K562 (cell line): ENCODE measurements around the gene TSTD1. TPM values are rescaled to one million over a fixed set of nuclear protein-coding genes. Genes with fewer than 3 reads are reported as not detected.

ENCODE experiments used
- ARNT ChIP-seq, 2 experiments: fragments of 450-650 bp; IDR thresholded peaks; 2 replicates each; pipeline ENCODE4 v1.6.1; 2016; ENCODE audit warnings: mild to moderate bottlenecking in 1 of 2
- CEBPB ChIP-seq: fragments of 450-650 bp; IDR thresholded peaks from 2 replicates; pipeline ENCODE4 v1.6.1; 2016; ENCODE audit warnings: missing genetic modification characterization, missing compliant biosample characterization
- CHD1 ChIP-seq: fragments of 200-600 bp; sonication (generic); IDR thresholded peaks from one replicate; pipeline ENCODE4 v1.6.1; 2012; ENCODE audit warnings: mild to moderate bottlenecking, moderate library complexity, low read length, inconsistent platforms
- DLX4 ChIP-seq: fragments of 250-450 bp; sonication (Bioruptor Pico); IDR thresholded peaks from 2 replicates; pipeline ENCODE4 v1.6.1; 2021; ENCODE audit warnings: mild to moderate bottlenecking
- E2F4 ChIP-seq: sonication (generic); formaldehyde crosslinking; IDR thresholded peaks from 2 replicates; pipeline ENCODE4 v1.8.0; 2022; ENCODE audit warnings: mild to moderate bottlenecking, low read depth, missing genetic modification reagents
- EHMT2 ChIP-seq: fragments of 450-650 bp; IDR thresholded peaks from 2 replicates; pipeline ENCODE4 v1.6.1; 2018; ENCODE audit warnings: antibody characterized with exemption
- HNRNPK ChIP-seq: fragments of 200-400 bp; formaldehyde crosslinking; IDR thresholded peaks from one replicate; pipeline ENCODE4 v1.6.1; 2018; ENCODE audit warnings: mild to moderate bottlenecking, low read depth, low read length; ENCODE audit not compliant: poor library complexity, severe bottlenecking
- MTF1 ChIP-seq: fragments of 250-450 bp; sonication (Bioruptor Pico); IDR thresholded peaks from 2 replicates; pipeline ENCODE4 v1.9.0; 2021; ENCODE audit warnings: moderate library complexity, mild to moderate bottlenecking, inconsistent platforms, borderline replicate concordance
- PKNOX1 ChIP-seq: fragments of 450-650 bp; IDR thresholded peaks from 2 replicates; pipeline ENCODE4 v1.6.1; 2016
- POLR3G ChIP-seq: IDR thresholded peaks from 2 replicates; pipeline ENCODE4 v1.6.1; 2011; ENCODE audit not compliant: insufficient read length, insufficient replicate concordance; ENCODE audit errors: extremely low read depth
- TCF7L2 ChIP-seq: fragments of 150-350 bp; IDR thresholded peaks from 2 replicates; pipeline ENCODE4 v1.6.1; 2016; ENCODE audit warnings: low read depth, mild to moderate bottlenecking, low read length, moderate library complexity
- polyA plus RNA-seq, 8 experiments: library from polyadenylated mRNA; depleted of rRNA in 4 of 8; stranded (reverse) in 5 of 8; unstranded in 3 of 8; fragments of >200 nt; fragmentation: Nextera tagmentation in 2 of 8; fragmentation: Illumina TruSeq in 1 of 8; extraction: Ambion mirVana in 2 of 8; extraction: Trizol in 1 of 8; gene quantifications; 2 replicates each; pipeline versions ENCODE4 v1.2.1 to v1.2.3, GENCODE V29; 2011 to 2014; ENCODE audit warnings: inconsistent platforms in 1 of 8, missing spikeins in 1 of 8
- total RNA-seq, 7 experiments: library from RNA; depleted of rRNA in 6 of 7; stranded (reverse); fragments of >200 nt in 6 of 7; fragmentation: Illumina TruSeq in 2 of 7; extraction: Trizol in 2 of 7; gene quantifications; 2 replicates each; pipeline versions ENCODE4 v1.2.1 to v1.2.3, GENCODE V29; 2011 to 2021; ENCODE audit warnings: low replicate concordance in 1 of 7
- TF ChIP-seq, protein P1 (sequence below): fragments of 450-650 bp; IDR thresholded peaks from 2 replicates; pipeline ENCODE4 v1.6.1; 2016; ENCODE audit warnings: low read depth
- TF ChIP-seq, protein P2 (sequence below): fragments of 250-450 bp; sonication (Bioruptor Pico); IDR thresholded peaks from 2 replicates; pipeline ENCODE4 v1.4.0; 2020

Gene TSTD1
- total and polyA plus RNA-seq, 9 of the 15 experiments (the other 6 are each of a cell fraction or from before 2014, with no cell fraction given) = 0.23 to 0.53 TPM; not detected in 7

- TF ChIP-seq, protein P1, sequence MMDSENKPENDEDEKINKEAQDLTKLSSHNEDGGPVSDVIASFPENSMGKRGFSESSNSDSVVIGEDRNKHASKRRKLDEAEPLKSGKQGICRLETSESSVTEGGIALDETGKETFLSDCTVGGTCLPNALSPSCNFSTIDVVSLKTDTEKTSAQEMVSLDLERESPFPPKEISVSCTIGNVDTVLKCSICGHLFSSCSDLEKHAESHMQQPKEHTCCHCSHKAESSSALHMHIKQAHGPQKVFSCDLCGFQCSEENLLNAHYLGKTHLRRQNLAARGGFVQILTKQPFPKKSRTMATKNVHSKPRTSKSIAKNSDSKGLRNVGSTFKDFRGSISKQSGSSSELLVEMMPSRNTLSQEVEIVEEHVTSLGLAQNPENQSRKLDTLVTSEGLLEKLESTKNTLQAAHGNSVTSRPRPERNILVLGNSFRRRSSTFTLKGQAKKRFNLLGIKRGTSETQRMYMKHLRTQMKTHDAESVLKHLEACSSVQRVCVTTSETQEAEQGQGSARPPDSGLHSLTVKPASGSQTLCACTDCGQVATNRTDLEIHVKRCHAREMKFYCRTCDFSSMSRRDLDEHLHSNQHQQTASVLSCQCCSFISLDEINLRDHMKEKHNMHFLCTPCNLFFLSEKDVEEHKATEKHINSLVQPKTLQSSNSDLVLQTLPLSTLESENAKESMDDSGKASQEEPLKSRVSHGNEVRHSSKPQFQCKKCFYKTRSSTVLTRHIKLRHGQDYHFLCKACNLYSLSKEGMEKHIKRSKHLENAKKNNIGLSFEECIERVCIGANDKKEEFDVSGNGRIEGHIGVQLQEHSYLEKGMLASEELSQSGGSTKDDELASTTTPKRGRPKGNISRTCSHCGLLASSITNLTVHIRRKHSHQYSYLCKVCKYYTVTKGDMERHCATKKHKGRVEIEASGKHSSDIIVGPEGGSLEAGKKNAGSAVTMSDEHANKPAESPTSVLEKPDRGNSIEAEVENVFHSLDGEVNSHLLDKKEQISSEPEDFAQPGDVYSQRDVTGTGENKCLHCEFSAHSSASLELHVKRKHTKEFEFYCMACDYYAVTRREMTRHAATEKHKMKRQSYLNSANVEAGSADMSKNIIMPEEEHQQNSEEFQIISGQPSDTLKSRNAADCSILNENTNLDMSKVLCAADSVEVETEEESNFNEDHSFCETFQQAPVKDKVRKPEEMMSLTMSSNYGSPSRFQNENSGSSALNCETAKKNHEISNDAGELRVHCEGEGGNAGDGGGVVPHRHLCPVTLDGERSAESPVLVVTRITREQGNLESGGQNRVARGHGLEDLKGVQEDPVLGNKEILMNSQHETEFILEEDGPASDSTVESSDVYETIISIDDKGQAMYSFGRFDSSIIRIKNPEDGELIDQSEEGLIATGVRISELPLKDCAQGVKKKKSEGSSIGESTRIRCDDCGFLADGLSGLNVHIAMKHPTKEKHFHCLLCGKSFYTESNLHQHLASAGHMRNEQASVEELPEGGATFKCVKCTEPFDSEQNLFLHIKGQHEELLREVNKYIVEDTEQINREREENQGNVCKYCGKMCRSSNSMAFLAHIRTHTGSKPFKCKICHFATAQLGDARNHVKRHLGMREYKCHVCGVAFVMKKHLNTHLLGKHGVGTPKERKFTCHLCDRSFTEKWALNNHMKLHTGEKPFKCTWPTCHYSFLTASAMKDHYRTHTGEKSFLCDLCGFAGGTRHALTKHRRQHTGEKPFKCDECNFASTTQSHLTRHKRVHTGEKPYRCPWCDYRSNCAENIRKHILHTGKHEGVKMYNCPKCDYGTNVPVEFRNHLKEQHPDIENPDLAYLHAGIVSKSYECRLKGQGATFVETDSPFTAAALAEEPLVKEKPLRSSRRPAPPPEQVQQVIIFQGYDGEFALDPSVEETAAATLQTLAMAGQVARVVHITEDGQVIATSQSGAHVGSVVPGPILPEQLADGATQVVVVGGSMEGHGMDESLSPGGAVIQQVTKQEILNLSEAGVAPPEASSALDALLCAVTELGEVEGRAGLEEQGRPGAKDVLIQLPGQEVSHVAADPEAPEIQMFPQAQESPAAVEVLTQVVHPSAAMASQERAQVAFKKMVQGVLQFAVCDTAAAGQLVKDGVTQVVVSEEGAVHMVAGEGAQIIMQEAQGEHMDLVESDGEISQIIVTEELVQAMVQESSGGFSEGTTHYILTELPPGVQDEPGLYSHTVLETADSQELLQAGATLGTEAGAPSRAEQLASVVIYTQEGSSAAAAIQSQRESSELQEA = peak; percentile 49; the same call in 1 of the 2 replicates
- TF ChIP-seq ARNT (IDR thresholded peaks at IDR 0.05) (0 out of 4 replicates have a peak, but pooled peaks have one; percentile 18 to 57), PKNOX1 (peak; percentile 97), CHD1 (no peak), CEBPB (tag) (no peak), MTF1 (CRISPR knock-in tag) (no peak), EHMT2 (0 out of 2 replicates have a peak, but pooled peaks have one; percentile 53), TCF7L2 (no peak), POLR3G (no peak), HNRNPK (no peak), DLX4 (CRISPR knock-in tag) (no peak), E2F4 (CRISPR knock-in tag) (no peak)
- TF ChIP-seq, protein P2, sequence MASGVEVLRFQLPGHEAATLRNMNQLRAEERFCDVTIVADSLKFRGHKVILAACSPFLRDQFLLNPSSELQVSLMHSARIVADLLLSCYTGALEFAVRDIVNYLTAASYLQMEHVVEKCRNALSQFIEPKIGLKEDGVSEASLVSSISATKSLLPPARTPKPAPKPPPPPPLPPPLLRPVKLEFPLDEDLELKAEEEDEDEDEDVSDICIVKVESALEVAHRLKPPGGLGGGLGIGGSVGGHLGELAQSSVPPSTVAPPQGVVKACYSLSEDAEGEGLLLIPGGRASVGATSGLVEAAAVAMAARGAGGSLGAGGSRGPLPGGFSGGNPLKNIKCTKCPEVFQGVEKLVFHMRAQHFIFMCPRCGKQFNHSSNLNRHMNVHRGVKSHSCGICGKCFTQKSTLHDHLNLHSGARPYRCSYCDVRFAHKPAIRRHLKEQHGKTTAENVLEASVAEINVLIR (CRISPR knock-in tag) = no peak
Measured at GRCh38 chr1:161021165-161021969, 17.4 kb downstream of the TSTD1 start (continued).
